Prostate gland (tissue), 2 donors: ENCODE data around the gene TRDMT1.

Source experiments
- CTCF ChIP-seq, 4 experiments: fragments of 200-600 bp in 2 of 4; fragments of 450-650 bp in 2 of 4; sonication (generic) in 2 of 4; IDR thresholded peaks; 1 replicate in 3 of 4; 2 replicates in 1 of 4; pipeline ENCODE4 v1.5.1; 2016 to 2019; ENCODE audit warnings: antibody characterized with exemption in 4 of 4, mild to moderate bottlenecking in 2 of 4, moderate library complexity in 2 of 4
- POLR2AphosphoS5 ChIP-seq: sonication (generic); formaldehyde crosslinking; IDR thresholded peaks from one replicate; pipeline ENCODE4 v1.6.1; 2017; ENCODE audit warnings: antibody characterized with exemption

GRCh38 chr10:17199351-17199804 lies 2.1 kb downstream of the TRDMT1 start:
- peak; percentile 53 for TF ChIP-seq POLR2AphosphoS5
- TF ChIP-seq CTCF (IDR thresholded peaks at IDR 0.05) = no peak
